CD4-positive, alpha-beta T cell treated with Interferon alpha-2 for 1 hour (primary cell): ENCODE measurements around the gene SLC4A2.

ENCODE experiments used
- DNase-seq, 2 donors: peaks; one replicate each; pipeline ENCODE4 v3.0.0-alpha.2; 2020 to 2022

The SLC4A2 gene

DNA sequence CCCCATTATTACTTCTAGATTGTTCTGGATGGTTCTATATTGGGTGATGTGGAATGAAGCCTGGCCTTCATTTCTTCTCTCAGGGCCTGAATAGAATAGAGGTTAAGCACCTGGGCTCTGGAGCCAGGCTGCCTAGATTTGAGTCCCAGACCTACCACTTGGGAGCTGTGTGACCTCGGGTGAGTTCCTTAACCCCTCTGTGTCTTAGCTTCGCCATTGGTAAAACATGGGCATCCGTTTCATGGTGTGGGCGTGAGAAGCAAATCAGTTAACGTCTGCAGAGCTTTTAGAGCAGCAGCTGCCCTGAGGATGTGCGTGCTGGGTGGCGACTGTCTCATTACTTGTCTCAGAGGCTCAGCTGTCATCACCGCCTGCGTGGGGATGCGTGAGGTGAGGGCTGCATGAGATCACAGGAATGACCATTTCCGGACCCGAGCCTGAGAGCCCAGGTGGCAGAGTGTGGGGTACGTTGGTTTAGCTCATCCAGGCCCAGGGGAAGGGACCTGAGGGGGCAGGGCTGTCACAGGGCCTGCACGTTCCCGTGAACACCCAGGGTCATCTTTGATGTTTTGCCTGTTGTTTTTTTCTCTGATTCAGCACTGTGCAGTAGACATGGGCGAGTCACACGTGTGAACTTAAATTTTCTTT, 36.6 kb downstream of the SLC4A2 start:
- DNase-seq = no peak

DNA sequence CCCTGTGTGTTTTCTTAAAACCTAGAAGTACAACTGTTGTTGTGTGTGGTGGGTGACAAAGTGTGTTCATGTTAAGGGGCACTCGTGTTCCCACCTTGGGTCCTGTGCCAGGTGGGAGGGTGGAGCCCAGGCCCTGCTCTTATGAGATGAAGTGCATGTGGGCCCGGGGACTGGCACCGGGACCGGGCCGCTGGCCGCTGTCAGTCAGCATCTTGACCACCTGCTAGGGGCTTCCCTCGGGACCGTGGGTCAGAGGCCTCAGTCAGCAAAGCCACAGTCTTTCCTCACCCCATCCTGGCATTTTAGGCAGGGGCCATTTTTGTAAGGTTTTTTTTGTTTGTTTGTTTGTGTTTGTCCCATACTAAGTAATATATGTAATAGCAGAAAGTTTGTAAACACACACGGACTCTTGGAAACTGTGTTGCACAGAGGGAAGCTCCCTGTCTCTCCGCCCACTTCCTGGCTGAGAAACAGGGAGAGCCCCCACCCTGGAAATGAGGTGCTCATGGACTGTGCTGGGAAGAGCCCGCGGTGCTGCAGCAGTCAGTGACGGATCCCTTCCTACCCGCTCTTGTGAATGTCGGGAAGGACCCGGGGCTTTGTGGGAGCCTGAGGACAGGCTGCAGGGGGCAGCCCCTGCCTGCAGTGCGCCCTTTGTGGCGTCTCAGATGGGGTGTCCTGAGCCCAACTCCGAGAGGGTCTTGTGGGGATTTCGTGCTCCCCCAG, 40.3 kb downstream of the SLC4A2 start:
- DNase-seq = no peak

DNA sequence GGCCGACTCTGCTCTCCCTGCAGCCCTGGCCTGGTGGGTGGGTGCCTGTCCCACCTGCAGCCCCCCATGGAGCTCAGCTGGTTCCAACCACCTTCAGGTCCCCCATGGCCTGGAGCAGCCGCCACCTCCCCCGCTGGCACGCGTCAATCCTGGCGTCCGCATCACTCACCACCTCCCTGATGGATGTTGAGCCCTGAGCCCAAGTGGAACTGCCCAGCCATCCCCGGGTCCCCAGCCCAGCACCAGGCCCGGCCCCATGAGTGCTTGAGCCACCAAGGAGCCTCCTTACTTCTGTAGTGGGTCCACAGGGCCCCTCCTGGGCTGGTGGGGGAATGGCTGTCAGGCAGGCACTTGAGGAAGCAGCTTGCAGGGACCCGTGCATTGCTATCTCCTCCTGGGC, 41.5 kb downstream of the SLC4A2 start:
- DNase-seq = no peak

DNA sequence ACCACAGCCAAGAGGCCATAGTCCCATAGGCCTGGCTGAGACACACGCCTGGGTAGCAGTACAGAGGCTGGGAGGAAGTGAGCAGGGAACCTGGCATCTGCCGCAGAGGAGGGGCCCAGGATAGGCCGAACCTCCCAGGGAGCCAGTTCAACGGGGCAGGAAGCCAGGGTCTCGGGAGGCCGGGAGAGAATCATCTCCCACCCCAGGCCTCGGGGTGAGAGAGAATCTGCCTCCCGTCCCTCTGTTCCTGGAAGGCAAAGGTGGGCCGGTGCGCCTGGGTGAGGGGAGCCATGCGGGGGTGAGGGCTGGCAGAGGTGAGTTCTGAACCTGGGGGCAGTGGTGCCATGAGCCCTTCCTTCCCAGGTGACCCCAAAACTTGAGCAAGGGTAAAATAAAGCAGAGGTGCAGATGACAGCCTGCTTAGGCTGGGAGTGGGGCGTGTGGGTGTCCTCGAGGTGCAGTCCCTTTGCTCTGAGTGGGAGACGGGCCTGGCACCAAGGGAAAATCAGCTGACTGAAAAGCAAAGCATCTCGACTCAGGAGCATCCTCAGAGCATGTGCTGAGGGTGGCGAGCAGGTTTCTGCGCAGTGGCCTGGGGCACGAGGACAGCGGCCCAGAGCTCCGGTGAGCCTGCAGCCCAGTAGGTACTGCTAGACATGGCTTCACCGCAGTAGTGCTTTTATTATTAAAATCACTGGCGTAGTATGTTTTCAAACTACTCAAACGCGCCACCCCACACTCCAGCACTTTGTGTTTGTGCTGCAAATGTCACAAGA, 42.4 kb downstream of the SLC4A2 start:
- no peak for DNase-seq

DNA sequence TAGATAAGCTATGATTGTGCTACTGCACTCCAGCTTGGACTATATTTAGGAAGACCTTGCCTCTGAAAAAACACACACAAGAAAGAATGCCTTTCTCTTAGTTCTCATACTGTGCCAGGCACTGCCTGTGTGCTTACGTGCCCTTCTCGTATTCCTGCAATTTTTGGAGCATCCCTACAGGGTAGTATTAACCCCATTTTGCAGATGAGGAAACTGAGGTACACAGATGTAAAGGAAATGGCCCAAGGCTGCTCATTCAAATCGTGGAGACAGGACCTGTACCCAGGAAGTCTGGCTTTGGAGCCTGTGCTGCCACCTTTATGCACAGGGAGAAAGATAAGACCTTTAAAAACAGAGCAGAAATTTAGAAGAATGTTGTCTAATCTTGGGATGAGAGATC, 43.6 kb downstream of the SLC4A2 start:
- DNase-seq = no peak

DNA sequence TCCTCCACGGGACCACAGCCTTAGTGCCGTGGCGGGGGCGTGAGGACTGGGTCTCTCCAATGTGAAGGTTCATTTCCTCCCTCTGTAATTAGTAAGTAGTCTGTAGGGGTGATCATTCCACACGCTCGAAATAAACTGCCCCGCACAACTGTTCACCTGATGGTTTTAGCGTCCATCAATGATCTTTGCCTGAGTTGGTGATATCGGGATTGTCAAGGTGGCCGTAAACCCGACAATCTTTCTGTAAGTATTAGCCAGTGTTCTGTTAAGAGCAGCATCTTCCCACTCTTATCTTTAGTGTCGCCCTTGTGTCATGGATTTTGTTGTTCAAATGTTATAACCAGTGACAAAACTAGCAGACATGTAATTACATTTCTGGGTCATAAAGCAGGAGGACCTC, 44.6 kb downstream of the SLC4A2 start:
- no peak for DNase-seq

DNA sequence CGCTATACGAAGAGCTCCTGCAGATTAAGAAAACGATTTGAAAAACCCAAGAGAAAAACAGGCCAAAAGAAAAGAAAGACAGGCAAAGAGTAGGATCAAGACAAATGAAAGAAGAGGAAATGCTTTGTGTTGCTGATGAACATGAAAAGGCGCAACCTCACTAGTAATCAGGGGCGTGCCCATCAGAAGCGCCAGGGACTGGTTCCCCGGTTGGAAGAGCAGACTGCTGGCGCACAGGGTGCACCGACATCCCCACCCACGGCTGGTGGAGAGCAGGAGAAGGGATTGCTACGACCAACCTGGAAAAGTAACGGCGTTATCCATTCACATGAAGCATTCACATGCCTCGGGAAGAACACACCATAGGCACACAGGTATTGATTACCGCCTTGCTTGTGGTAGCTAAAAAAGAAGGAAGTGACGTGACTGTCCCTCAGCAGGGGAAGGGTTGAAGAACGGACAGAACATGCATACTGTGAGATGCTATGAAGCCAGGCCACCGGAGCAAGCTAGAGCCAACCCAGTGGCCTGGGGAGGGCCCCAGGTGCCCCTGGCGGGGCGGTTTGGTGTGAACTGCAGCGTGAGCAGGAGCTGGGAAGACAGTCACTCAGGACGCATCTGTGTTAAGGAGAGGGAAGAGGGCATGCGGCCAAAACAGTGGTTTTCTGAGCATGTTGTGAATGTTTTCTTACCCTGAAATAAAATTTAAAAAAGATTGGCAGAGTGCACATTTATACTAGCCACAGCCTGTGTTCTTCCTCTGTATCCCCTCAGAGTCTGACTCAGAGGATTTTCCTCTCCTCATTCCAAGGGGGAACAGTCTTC, 45.2 kb downstream of the SLC4A2 start:
- DNase-seq = no peak

DNA sequence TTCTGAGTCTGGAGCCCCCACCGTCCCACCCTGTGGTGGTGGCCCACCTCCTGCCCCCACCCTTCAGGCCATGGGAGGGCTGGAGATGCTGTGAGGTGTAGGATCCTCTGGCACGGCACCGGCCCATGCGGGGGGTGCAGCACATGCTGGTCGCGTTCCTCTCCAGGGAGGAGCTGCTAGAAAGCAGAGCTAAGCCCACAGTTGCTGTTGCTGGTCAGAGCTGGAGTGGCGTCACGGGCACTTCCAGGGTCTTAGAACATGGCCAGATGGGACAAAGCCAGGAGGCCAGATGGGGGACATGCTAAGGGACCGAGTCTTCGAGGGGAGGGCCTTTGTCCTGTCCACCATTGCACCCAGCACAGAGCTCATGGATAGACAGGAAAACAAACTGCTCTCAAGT, 48.5 kb downstream of the SLC4A2 start:
- no peak for DNase-seq

DNA sequence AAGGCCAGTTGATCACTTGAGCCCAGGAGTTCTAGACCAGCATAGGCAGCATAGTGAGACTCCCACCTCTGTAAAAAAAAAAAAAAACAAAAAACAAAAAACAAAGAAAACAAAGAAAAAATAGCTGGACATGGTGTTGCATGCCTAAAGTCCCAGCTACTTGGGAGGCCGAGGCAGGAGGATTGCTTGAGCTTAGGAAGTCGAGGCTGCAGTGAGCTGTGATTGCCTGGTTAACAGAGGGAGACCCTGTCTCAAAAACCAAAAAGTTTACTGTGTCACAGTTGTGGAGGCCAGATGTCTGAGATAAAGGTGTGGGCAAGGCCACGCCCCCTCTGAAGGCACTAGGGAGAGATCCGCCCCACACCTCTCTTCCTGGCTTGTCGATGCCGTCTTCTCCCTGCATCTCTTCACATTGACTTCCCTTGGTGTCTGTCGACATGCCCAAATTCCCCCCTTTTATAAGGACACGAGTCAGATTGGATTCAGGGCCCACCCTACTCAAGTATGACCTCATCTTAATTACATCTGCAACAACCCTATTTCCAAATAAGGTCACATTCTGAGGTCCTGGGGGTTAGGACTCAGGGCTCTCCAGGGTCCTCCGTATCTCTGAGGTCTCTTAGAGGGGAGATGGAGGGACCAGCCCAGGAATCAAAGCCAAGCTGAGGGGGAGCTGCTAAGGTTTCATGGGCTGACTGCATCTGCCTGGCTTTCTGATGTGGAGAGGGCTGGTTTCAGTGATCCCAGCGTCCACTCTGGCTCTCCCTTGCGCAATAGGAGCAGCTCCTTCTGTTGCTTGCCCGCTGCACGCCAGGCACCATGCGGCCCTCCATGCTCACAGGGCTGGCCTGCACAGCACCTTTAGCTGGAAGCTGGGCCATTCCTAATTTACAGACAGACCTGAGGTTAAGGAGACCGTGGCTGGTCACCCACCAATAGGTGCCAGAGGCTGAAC, 50.0 kb downstream of the SLC4A2 start:
- DNase-seq = no peak

DNA sequence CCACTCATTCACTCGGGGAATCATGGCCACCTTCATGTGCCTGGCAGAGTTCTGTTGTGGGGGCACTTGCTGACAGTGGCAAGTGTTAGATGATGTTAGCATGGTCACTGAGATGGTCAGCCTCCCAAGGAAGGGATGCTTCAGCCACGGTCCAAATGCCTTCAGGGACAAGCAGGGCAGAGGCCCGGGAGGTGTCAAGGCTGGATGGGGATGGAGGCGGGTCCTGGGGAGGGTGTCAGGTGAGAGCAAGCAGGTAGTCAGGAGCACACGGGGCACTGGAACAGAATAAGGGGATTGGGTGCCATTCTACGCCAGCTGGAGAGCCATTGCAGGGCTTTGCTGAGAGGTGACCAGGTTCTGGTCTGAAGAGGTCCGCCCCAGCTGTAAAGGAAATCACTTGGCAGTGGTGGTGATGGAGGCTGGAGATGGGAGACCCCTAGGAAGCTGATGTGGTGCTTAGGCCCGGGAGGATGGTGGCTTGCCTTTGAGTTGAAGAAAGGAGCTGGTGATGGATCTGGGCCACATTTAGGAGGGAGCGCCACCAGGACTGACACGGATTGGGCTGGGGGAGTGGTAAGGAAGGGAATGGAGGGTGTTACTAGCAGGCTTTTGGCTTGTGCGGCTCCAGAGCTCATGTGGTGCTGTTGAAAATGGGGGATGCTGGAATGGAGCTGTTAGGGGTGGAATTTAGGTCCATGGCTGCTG, 51.0 kb downstream of the SLC4A2 start:
- no peak for DNase-seq

DNA sequence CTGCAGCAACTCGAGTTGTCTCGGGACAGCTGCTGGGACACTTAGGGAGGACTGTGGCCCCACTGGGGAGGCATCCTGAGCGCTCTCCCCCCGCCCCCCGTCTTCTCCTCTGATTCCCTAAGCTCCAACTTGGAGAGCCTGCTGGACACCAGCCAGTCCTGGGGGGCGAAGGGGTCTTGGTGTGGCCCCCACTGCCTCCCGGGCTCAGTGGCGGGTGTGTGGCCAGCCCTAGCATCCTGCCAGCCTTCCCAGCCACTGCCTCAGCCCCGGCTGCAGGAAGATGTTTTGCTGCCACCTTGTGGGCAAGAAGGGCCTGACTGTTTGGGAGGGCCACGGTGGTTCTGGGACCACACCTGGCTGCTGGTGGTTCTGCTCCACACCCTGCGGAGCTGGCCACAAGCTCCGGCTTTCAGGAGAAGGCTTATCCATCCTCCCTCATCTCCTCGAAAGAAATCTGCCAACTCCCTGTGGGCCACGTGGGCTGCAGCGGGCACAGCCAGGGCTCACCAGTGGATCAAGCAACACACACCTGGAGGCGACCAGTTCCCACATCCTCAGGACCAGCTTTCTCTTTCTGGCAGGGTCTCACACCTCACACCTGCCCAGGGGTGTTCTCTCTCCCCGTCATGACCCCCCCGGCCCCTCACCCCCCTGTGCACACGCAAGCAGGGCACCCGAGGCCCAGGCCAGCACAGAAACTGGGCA, 51.7 kb downstream of the SLC4A2 start:
- DNase-seq = peak; percentile 72 to 80

DNA sequence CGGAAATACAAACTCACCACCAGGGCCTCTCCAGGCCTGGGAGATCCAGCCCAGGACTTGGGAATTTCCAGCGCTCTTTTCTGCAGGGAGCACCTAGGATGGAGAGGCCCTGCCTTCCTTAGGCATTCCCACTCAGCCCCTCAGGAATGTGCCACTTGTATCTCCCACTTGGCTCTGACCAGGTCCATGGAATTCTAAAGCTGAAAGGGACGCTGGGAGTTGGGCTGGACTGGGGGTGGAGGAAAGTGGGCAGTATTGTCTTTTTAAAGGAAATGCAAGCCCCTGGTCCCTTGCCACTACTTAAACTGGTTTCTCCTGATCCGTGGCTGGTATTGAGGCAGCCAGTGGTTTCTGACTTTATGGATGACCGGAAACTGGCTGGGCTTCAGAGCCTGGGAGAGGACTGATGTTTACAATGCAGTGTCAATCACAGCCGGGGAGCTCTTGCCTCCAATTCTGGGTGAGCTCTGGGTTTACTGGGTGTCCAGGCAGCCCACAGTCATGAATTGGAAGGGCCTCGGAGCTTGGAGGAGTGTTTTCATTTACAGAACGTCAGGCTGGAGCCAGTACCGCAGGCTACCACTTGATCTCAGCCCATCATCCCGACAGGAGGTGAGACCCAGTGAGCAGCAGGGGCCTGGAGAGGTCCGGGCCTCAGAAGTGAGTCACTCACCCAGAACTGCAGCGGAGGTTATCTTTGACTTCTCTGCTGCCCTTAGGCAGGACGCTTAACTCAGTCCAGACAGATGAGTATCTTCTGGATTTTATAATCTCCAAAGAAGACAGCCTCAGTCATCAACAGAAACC, 54.2 kb downstream of the SLC4A2 start:
- no peak for DNase-seq

DNA sequence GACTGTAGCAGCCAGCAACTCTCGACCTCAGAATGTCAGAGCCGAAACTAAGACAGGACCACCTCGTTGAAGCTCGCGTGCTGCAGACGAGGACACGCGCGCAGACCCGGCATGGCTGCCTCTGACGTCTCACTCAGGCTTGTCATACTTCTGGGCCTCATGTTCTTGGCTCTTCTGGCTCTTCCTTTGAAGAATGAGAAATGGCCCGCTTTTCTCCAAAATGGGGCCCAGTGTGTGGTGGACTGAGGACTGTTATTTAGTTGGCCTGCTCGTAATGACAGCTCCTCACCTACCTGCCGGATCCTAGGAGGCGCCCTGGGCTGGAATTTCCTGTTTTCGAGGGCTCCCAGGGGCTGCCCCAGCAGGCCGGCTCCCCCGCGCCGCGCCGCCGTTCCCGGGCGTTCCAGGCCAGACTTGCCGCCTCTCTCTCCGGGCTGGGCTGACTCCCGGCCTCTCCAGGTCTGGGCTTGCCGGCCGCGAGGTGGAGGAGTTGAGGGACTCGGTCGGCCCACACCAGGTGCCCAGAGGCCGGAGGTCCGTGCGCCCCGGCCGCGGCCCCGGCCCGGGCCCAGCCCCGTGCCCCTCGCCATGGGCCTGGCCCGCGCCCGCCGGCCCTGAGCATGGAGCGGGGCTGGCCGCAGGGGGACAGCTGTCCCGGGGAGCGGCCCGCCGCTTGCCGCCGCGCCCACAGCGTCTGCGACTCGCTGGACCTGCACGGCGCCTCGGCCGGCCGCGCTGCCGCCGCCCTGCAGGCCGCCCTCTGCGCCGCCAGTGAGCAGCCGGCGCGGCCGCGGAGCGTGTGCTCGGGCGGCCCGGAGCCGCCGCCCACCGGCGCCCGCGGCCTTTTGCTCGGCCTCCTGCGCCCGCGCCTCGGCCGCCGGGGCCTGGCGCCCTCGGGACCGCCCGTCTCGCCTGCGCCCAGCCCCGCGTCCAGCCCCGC, 55.0 kb downstream of the SLC4A2 start:
- no peak for DNase-seq

DNA sequence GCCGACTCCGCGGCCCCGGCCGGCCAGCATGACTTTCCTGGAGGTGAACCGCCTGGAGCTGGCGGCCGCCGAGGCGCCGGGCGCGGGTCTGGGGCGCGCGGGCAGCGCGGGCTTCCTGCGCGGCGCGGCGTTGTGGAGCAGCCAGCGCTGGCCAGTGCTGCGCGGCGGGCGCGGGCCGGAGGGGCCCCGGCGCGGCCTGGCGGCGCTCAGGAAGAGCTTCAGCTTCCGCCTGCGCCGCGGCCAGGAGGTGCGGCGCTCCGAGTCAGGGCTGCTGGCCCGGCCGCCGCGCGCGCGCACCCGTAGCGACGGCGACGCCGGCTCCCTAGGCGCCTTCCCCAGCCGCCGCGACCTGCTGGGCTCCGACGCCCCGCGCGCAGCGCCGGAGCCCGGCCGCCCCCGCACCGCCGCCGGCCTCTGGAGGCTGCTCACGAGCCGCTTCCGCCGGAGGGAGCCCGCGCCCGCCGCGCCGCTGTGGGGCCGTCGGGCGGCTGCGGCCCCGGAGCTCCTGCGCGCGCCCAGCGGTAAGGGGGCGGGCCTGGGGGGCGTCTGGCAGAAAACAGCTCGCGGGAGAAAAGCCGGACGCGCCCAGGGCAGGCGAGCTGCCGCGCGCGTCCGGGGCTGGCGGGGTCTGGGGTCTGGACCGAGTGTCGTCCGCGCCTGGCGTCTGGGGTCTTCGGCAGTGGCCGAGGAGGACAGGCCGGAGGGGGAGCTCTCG, 55.9 kb downstream of the SLC4A2 start:
- DNase-seq = peak in 1 of 2 donors; percentile 31

DNA sequence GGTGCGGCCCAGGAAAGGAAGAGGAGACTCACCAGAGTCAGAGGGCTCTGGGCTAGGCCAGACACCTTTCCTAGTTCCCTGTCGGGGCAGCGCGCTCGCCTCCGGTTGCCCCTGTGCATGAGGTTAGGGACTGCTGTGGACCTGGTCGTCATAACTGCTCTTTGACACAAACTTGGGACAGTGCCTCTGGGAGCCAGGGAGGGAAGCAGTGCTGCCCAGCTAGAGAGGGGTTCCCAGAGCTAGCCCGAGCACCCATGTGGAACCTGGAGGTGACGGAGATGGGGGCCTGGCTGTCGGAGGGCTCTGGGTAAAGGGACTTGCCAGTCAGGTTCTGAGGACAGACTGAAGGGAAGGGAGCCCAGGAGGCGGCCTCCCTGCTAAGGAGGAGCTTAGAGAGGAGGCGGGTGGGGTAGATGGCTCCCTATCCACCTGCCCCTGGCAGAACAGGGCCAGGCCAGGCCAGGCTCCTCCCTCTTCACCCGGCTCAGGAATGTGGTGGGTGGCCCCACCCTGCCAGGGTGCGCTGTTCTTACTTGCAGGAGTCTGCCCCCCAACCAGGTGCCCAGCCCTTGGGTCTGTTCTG, 56.5 kb downstream of the SLC4A2 start:
- DNase-seq = no peak

DNA sequence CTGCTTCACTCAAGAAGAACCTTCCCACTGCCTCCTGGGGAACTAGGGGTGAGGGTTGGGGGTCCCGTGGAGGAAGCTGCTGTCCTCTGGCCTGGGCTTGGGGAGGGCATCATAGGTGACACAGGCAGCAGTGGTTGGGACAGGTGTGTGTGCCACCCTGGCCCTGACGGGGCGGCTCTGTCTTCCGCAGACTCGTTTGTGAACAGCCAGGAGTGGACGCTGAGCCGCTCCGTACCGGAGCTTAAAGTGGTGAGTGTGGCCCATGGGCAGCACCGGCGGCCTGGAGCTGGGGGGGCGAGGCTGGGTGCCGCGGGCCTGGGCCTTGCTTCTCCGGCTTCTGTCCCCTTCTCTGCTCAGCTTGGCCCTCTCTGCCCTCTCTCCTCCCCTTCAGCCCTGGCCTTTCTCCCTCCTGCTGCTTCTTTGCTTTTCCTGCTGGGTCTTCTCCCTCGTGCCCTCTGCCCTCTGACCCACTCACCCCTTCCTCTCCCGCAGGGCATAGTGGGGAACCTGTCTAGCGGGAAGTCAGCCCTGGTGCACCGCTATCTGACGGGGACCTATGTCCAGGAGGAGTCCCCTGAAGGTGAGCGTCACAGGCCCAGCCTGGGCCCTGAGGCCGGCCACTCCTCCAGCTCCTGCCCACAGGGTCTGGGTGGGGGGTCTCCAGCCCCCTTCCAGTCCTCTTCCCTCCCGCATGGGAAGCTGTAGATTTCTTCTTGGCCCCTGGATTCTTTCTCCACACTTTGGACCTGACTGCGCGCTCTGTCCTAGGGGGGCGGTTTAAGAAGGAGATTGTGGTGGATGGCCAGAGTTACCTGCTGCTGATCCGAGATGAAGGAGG, 57.4 kb downstream of the SLC4A2 start:
- no peak for DNase-seq
